ENCODE results near the gene SUFU. TPM values are rescaled to one million over a fixed set of nuclear protein-coding genes. Genes with fewer than 3 reads are reported as not detected.

Gene SUFU
- total and polyA plus RNA-seq, 2 experiments from 2014 or later, result 2.8 to 5.6 TPM

DNA sequence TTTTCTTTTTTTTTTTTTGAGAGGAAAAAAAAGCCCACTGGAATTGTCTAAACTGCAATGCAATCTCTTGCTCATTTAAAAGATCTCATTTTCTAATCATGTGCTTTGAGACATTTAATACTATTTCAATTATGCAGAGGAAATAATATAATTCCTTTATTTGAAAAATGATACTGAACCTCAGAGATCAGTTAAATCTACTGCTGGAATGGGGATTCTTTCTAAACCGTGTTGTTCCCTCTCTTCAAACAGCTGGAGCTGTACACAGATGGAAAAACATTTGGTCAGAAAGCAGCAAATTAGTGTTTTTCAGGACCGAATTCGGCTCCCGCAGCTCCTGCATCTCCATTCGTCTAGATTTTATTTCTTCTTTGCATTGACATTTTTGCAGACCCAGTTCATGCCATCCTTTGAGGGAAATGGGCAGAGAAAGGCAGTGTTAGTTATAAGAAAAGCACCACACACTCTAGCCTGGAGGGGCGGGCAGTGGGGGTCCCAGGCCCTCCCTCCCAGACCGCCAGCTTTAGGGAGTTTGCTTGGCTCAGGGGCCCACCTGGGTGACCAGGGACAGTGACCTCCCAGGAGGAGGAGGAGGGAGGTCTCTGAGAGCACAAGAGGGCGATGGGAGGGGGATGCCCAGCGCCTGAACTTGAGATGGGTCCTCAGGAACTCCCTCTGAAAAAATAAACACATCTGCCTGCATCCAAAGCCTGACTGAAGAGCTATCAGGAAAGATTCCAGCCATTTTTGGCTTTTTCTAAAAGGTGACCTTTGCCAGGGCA, 173.0 kb downstream of the SUFU start:
- Histone ChIP-seq H3K36me3 (ENCODE audit: insufficient read depth) (no peaks in the 10 kb centered on the region), H2AFZ (no peak overlapping the region), H3K4me2 (peak overlapping the region; percentile 72; the same call in 1 of the 2 replicates), H3K27ac (ENCODE audit: low read depth) (0 out of 2 replicates have a peak overlapping the region, but pooled peaks have one; percentile 10), H3K79me2 (replicated peaks; ENCODE audit: insufficient read depth) (no peaks in the 10 kb centered on the region), H3F3A (replicated peaks; ENCODE audit: low read depth) (peaks cover 25% of the 10 kb centered on the region), H4K20me1 (replicated peaks; ENCODE audit: insufficient read depth) (no peaks in the 10 kb centered on the region; the same call in 1 of the 2 replicates), H3K4me1 (ENCODE audit: insufficient read depth) (peaks cover 57% of the 10 kb centered on the region), H3K27me3 (ENCODE audit: insufficient read depth) (no peaks in the 10 kb centered on the region), H3K9me2 (ENCODE audit: insufficient read depth) (no peaks in the 10 kb centered on the region), H3K4me3 (no peak overlapping the region)
- Mint-ChIP-seq H3K4me1 (peaks cover 69% of the 10 kb centered on the region), H3K27ac (no peak overlapping the region), H3K9me3 (no peaks in the 10 kb centered on the region), H3K4me3 (no peak overlapping the region), H3K36me3 (ENCODE audit: low read depth) (peaks cover 7% of the 10 kb centered on the region), H3K27me3 (ENCODE audit: insufficient read depth, low read depth, poor library complexity) (peaks cover 25% of the 10 kb centered on the region)
- no peak for ATAC-seq
- DNase-seq (ENCODE audit: low spot score), result no peak
- TF ChIP-seq CREB1 (CRISPR knock-in tag; IDR thresholded peaks at IDR 0.05; ENCODE audit: low read depth) (no peak), EZH2 (IDR thresholded peaks at IDR 0.05; ENCODE audit: low read depth, unreplicated experiment) (no peak), EZH2phosphoT487 (IDR thresholded peaks at IDR 0.05; ENCODE audit: unreplicated experiment) (no peak), ZNF331 (CRISPR knock-in tag; IDR thresholded peaks at IDR 0.05; ENCODE audit: low read depth) (no peak), NANOG (IDR thresholded peaks at IDR 0.05; ENCODE audit: borderline replicate concordance) (no peak), ZNF114 (CRISPR knock-in tag; IDR thresholded peaks at IDR 0.05) (no peak), JUNB (IDR thresholded peaks at IDR 0.05; ENCODE audit: unreplicated experiment) (no peak)
- TF ChIP-seq, protein P1, sequence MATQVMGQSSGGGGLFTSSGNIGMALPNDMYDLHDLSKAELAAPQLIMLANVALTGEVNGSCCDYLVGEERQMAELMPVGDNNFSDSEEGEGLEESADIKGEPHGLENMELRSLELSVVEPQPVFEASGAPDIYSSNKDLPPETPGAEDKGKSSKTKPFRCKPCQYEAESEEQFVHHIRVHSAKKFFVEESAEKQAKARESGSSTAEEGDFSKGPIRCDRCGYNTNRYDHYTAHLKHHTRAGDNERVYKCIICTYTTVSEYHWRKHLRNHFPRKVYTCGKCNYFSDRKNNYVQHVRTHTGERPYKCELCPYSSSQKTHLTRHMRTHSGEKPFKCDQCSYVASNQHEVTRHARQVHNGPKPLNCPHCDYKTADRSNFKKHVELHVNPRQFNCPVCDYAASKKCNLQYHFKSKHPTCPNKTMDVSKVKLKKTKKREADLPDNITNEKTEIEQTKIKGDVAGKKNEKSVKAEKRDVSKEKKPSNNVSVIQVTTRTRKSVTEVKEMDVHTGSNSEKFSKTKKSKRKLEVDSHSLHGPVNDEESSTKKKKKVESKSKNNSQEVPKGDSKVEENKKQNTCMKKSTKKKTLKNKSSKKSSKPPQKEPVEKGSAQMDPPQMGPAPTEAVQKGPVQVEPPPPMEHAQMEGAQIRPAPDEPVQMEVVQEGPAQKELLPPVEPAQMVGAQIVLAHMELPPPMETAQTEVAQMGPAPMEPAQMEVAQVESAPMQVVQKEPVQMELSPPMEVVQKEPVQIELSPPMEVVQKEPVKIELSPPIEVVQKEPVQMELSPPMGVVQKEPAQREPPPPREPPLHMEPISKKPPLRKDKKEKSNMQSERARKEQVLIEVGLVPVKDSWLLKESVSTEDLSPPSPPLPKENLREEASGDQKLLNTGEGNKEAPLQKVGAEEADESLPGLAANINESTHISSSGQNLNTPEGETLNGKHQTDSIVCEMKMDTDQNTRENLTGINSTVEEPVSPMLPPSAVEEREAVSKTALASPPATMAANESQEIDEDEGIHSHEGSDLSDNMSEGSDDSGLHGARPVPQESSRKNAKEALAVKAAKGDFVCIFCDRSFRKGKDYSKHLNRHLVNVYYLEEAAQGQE (IDR thresholded peaks at IDR 0.05; ENCODE audit: unreplicated experiment), result no peak

DNA sequence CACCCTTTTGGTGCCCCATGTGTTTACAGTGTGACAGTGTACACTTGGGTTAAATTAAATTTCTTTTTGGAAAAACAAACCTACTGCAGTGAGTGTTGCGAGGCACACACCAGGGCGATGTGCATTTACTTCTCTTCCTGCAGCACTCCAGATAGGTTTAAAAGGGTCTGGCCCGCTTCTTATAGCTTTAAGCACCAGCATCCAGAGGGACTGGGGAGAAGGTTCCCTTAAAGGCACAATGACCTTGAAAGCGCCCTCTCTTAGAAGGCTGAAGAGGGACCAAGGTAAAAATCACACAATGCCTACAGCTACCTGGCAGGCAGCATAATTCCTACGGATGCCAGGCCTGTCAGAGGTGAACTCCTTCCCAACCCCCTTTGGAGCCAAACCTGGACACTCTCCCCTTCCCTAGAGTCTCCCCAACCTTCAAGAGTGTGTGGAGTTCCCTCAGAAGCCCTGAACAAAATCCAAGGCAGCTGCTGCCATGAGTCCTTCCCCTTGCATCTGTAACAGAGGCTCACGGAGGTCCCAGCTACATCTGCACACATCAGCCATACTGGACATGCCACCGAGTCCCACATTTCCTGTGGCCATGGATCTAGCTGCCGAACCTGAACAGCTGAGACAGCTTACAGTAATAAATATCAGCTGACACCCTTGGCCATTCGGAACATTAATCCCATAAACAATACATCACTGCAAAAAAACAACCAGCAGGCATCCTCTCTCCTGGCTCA, 173.7 kb downstream of the SUFU start:
- no peaks in the 10 kb centered on the region for H3K36me3 ChIP-seq (ENCODE audit: insufficient read depth)
- peaks cover 57% of the 10 kb centered on the region for H3K4me1 ChIP-seq (ENCODE audit: insufficient read depth)
- no peak for DNase-seq (ENCODE audit: low spot score)
- H3K27ac ChIP-seq (ENCODE audit: low read depth), result 0 out of 2 replicates have a peak overlapping the region, but pooled peaks have one; percentile 24
- no peak for ATAC-seq
- H3F3A ChIP-seq (replicated peaks; ENCODE audit: low read depth), result peaks cover 25% of the 10 kb centered on the region
- H3K9me2 ChIP-seq (ENCODE audit: insufficient read depth), result no peaks in the 10 kb centered on the region
- no peaks in the 10 kb centered on the region for H3K27me3 ChIP-seq (ENCODE audit: insufficient read depth)
- H3K4me2 ChIP-seq, result peak overlapping the region; percentile 72
- Mint-ChIP-seq H3K27me3 (ENCODE audit: insufficient read depth, low read depth, poor library complexity) (peaks cover 25% of the 10 kb centered on the region), H3K4me3 (peak overlapping the region; percentile 3; the same call in 1 of the 3 replicates), H3K27ac (0 out of 2 replicates have a peak overlapping the region, but pooled peaks have one; percentile 14), H3K36me3 (ENCODE audit: low read depth) (peaks cover 14% of the 10 kb centered on the region), H3K4me1 (peaks cover 69% of the 10 kb centered on the region), H3K9me3 (no peaks in the 10 kb centered on the region)
- no peak overlapping the region for H2AFZ ChIP-seq
- H4K20me1 ChIP-seq (replicated peaks; ENCODE audit: insufficient read depth), result no peaks in the 10 kb centered on the region; the same call in 1 of the 2 replicates
- H3K4me3 ChIP-seq, result peak overlapping the region; percentile 27; the same call in 1 of the 2 replicates
- no peaks in the 10 kb centered on the region for H3K79me2 ChIP-seq (replicated peaks; ENCODE audit: insufficient read depth)
- TF ChIP-seq POLR2AphosphoS5 (IDR thresholded peaks at IDR 0.05; ENCODE audit: low read depth), result no peak
- TF ChIP-seq, protein P2, sequence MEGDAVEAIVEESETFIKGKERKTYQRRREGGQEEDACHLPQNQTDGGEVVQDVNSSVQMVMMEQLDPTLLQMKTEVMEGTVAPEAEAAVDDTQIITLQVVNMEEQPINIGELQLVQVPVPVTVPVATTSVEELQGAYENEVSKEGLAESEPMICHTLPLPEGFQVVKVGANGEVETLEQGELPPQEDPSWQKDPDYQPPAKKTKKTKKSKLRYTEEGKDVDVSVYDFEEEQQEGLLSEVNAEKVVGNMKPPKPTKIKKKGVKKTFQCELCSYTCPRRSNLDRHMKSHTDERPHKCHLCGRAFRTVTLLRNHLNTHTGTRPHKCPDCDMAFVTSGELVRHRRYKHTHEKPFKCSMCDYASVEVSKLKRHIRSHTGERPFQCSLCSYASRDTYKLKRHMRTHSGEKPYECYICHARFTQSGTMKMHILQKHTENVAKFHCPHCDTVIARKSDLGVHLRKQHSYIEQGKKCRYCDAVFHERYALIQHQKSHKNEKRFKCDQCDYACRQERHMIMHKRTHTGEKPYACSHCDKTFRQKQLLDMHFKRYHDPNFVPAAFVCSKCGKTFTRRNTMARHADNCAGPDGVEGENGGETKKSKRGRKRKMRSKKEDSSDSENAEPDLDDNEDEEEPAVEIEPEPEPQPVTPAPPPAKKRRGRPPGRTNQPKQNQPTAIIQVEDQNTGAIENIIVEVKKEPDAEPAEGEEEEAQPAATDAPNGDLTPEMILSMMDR (conservative IDR thresholded peaks at IDR 0.05; ENCODE audit: low read depth in 2 of 2), result no peak
- no peak for TF ChIP-seq NANOG (IDR thresholded peaks at IDR 0.05; ENCODE audit: borderline replicate concordance)
- no peak for TF ChIP-seq STAT1 (IDR thresholded peaks at IDR 0.05; ENCODE audit: unreplicated experiment)
- TF ChIP-seq, protein P1 (IDR thresholded peaks at IDR 0.05; ENCODE audit: unreplicated experiment), result no peak
- TF ChIP-seq CREB1 (CRISPR knock-in tag; IDR thresholded peaks at IDR 0.05; ENCODE audit: low read depth), result no peak
- TF ChIP-seq EZH2 (IDR thresholded peaks at IDR 0.05; ENCODE audit: low read depth, unreplicated experiment), result no peak
- TF ChIP-seq ZNF331 (CRISPR knock-in tag; IDR thresholded peaks at IDR 0.05; ENCODE audit: low read depth), result no peak
- TF ChIP-seq JUNB (IDR thresholded peaks at IDR 0.05; ENCODE audit: unreplicated experiment), result no peak
